Activated B cell treated with CpG ODN at 0.5 μM for 24 hours (primary cell): ENCODE results near the gene TMC3. TPM values are rescaled to one million over a fixed set of nuclear protein-coding genes. Genes with fewer than 3 reads are reported as not detected.

Experiments used
- ATAC-seq: fragments of 200-7000 bp; cut with Tn5 transposase; one replicate; pipeline ENCODE4 v1.10.0; 2021; ENCODE audit warnings: low read depth, mild to moderate bottlenecking, moderate library complexity
- CTCF ChIA-PET: fragments of 350-600 bp; sonication (Branson Sonifier 250); formaldehyde crosslinking; loops from one replicate; lab custom pipeline; 2021; ENCODE audit warnings: antibody characterized with exemption; lab: Charles Lee
- POLR2A ChIA-PET: fragments of 350-600 bp; sonication (Branson Sonifier 250); formaldehyde crosslinking; loops from one replicate; lab custom pipeline; 2021; ENCODE audit warnings: antibody characterized with exemption; lab: Charles Lee
- DNase-seq: peaks from one replicate; pipeline ENCODE4 v3.0.0; 2022
- H3K27ac Mint-ChIP-seq: one replicate; pipeline ENCODE4 v1.8.0; 2020; ENCODE audit warnings: mixed read lengths
- H3K27me3 Mint-ChIP-seq: one replicate; pipeline ENCODE4 v1.8.0; 2021; ENCODE audit warnings: mixed read lengths
- H3K36me3 Mint-ChIP-seq: one replicate; pipeline ENCODE4 v1.8.0; 2021; ENCODE audit warnings: low read depth, mixed read lengths
- H3K4me1 Mint-ChIP-seq: one replicate; pipeline ENCODE4 v1.8.0; 2021; ENCODE audit warnings: mixed read lengths
- H3K4me3 Mint-ChIP-seq: one replicate; pipeline ENCODE4 v1.8.0; 2020; ENCODE audit warnings: mild to moderate bottlenecking, mixed read lengths
- H3K9me3 Mint-ChIP-seq: one replicate; pipeline ENCODE4 v1.8.0; 2020; ENCODE audit warnings: mixed read lengths
- intact Hi-C: fragments of 100-400 bp; cut with micrococcal nuclease; formaldehyde crosslinking; loops from one replicate; pipeline ENCODE4 v1.15.1; 2024
- total RNA-seq: library from RNA; stranded (reverse); gene quantifications from 2 replicates; pipeline ENCODE4 v1.2.3, GENCODE V29; 2022
- TF ChIP-seq, protein P1 (sequence below): fragments of 200-600 bp; IDR thresholded peaks from one replicate; pipeline ENCODE4 v1.8.0; 2022; ENCODE audit warnings: antibody characterized with exemption, mild to moderate bottlenecking

Gene TMC3
- total RNA-seq, 1 donor from 2014 or later: not detected

GRCh38 chr15:81391657-81392056, 17.6 kb upstream of the TMC3 start:
- CTCF ChIA-PET: interaction anchor here (1.0 kb wide), 1 partner anchor 123 kb away, joined by 3 read pairs; no protein-coding TSS in a partner anchor
- TF ChIP-seq, protein P1, sequence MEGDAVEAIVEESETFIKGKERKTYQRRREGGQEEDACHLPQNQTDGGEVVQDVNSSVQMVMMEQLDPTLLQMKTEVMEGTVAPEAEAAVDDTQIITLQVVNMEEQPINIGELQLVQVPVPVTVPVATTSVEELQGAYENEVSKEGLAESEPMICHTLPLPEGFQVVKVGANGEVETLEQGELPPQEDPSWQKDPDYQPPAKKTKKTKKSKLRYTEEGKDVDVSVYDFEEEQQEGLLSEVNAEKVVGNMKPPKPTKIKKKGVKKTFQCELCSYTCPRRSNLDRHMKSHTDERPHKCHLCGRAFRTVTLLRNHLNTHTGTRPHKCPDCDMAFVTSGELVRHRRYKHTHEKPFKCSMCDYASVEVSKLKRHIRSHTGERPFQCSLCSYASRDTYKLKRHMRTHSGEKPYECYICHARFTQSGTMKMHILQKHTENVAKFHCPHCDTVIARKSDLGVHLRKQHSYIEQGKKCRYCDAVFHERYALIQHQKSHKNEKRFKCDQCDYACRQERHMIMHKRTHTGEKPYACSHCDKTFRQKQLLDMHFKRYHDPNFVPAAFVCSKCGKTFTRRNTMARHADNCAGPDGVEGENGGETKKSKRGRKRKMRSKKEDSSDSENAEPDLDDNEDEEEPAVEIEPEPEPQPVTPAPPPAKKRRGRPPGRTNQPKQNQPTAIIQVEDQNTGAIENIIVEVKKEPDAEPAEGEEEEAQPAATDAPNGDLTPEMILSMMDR: no peak
- H3K27me3 Mint-ChIP-seq: no peaks in the 10 kb centered on the region

GRCh38 chr15:81388436-81388770, 14.4 kb upstream of the TMC3 start:
- no peaks in the 10 kb centered on the region for H3K4me1 Mint-ChIP-seq
- peaks cover 3% of the 10 kb centered on the region for H3K9me3 Mint-ChIP-seq
- TF ChIP-seq, protein P1: no peak
- no peaks in the 10 kb centered on the region for H3K27me3 Mint-ChIP-seq
- no peaks in the 10 kb centered on the region for H3K36me3 Mint-ChIP-seq
- intact Hi-C loops: no loop called here
- no peak overlapping the region for H3K4me3 Mint-ChIP-seq
- DNase-seq (no peak), ATAC-seq (no peak)
- ChIA-PET CTCF (interaction anchor here (1.4 kb wide), 1 partner anchor 114 kb away, joined by 4 read pairs; no protein-coding TSS in a partner anchor), POLR2A (no interaction called here)
- no peak overlapping the region for H3K27ac Mint-ChIP-seq

More at GRCh38 chr15:81391657-81392056, 17.6 kb upstream of the TMC3 start:
- ATAC-seq: no peak
- no peak for DNase-seq
- H3K9me3 Mint-ChIP-seq: peaks cover 3% of the 10 kb centered on the region
- H3K4me3 Mint-ChIP-seq: no peak overlapping the region
- no peaks in the 10 kb centered on the region for H3K36me3 Mint-ChIP-seq
- no peaks in the 10 kb centered on the region for H3K4me1 Mint-ChIP-seq
- intact Hi-C loops: no loop called here
- H3K27ac Mint-ChIP-seq: no peak overlapping the region
- POLR2A ChIA-PET: no interaction called here

- no peak overlapping the region for H3K27ac Mint-ChIP-seq
- no peaks in the 10 kb centered on the region for H3K27me3 Mint-ChIP-seq
- ChIA-PET POLR2A (no interaction called here), CTCF (interaction anchor here (1.4 kb wide), 1 partner anchor 113 kb away, joined by 4 read pairs; no protein-coding TSS in a partner anchor)
- intact Hi-C loops: no loop called here
- peaks cover 1% of the 10 kb centered on the region for H3K9me3 Mint-ChIP-seq
- no peak for DNase-seq
- H3K4me1 Mint-ChIP-seq: no peaks in the 10 kb centered on the region
- TF ChIP-seq, protein P1: no peak
- no peak overlapping the region for H3K4me3 Mint-ChIP-seq
- no peaks in the 10 kb centered on the region for H3K36me3 Mint-ChIP-seq
- no peak for ATAC-seq
Observed at GRCh38 chr15:81387621-81388435, 13.8 kb upstream of the TMC3 start.

DNA sequence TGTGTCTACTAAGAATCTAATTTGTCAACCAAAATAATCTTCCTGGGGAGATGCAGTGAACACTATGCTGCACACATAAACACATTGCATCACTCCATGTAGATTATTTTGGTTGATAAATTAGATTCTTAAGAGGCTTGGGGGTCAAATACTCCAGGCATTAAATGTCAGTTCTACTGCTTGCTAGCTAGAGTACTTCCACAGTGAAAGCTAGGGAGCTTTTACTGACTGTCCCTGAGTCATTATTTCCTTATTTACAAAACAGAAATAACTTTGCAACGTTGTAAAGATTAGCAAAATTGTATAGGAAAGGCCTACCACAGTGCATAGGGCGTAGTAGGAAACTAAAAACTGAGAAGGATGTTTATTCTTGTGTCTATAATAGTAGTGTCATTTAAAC, 12.9 kb upstream of the TMC3 start:
- Mint-ChIP-seq H3K27ac (no peak overlapping the region), H3K9me3 (no peaks in the 10 kb centered on the region), H3K27me3 (no peaks in the 10 kb centered on the region), H3K4me1 (no peaks in the 10 kb centered on the region), H3K4me3 (no peak overlapping the region), H3K36me3 (peaks cover 2% of the 10 kb centered on the region)
- intact Hi-C loops: no loop called here
- DNase-seq (no peak), ATAC-seq (no peak)
- POLR2A ChIA-PET: no interaction called here
- TF ChIP-seq, protein P1: no peak
- CTCF ChIA-PET: no interaction called here

GRCh38 chr15:81385721-81386076, 11.7 kb upstream of the TMC3 start:
- intact Hi-C loops: no loop called here
- no peaks in the 10 kb centered on the region for H3K9me3 Mint-ChIP-seq
- H3K36me3 Mint-ChIP-seq: peaks cover 2% of the 10 kb centered on the region
- ATAC-seq (no peak), DNase-seq (no peak)
- H3K4me1 Mint-ChIP-seq: no peaks in the 10 kb centered on the region
- POLR2A ChIA-PET: no interaction called here
- TF ChIP-seq, protein P1: no peak
- no peak overlapping the region for H3K27ac Mint-ChIP-seq
- H3K27me3 Mint-ChIP-seq: no peaks in the 10 kb centered on the region
- CTCF ChIA-PET: no interaction called here
- H3K4me3 Mint-ChIP-seq: no peak overlapping the region
